Spleen (tissue), 11 donors: Measurements from ENCODE around the gene TSC22D1. TPM values are rescaled to one million over a fixed set of nuclear protein-coding genes. Genes with fewer than 3 reads are reported as not detected.

ENCODE experiments used
- DNase-seq: peaks from one replicate; pipeline ENCODE4 v3.0.0-alpha.2; 2020
- H3K27ac ChIP-seq, 8 donors: fragments of 200-600 bp; sonication (generic) in 7 of 8; 1 replicate in 4 of 8; 2 replicates in 4 of 8; pipeline versions ENCODE4 v1.5.0 to v1.8.0; 2016 to 2021; ENCODE audit warnings: inconsistent platforms in 4 of 8, mild to moderate bottlenecking in 4 of 8, moderate library complexity in 1 of 8
- H3K27me3 ChIP-seq, 7 donors: fragments of 200-600 bp; sonication (generic) in 6 of 7; replicated peaks in 1 of 7; 1 replicate in 4 of 7; 2 replicates in 3 of 7; pipeline versions ENCODE4 v1.5.0 to v1.8.0; 2016 to 2021; ENCODE audit warnings: inconsistent platforms in 3 of 7, mild to moderate bottlenecking in 1 of 7
- H3K36me3 ChIP-seq, 6 donors: fragments of 200-600 bp; sonication (generic) in 5 of 6; 1 replicate in 4 of 6; 2 replicates in 2 of 6; pipeline versions ENCODE4 v1.5.0 to v1.8.0; 2016 to 2021; ENCODE audit warnings: inconsistent platforms in 2 of 6
- H3K4me1 ChIP-seq, 6 donors: fragments of 200-600 bp; sonication (generic) in 5 of 6; 1 replicate in 3 of 6; 2 replicates in 3 of 6; pipeline versions ENCODE4 v1.5.0 to v1.8.0; 2016 to 2021; ENCODE audit warnings: inconsistent platforms in 3 of 6
- H3K4me3 ChIP-seq, 8 donors: fragments of 200-600 bp; sonication (generic) in 7 of 8; 1 replicate in 4 of 8; 2 replicates in 4 of 8; pipeline versions ENCODE4 v1.5.0 to v1.8.0; 2016 to 2021; ENCODE audit warnings: inconsistent platforms in 4 of 8, mild to moderate bottlenecking in 4 of 8, moderate library complexity in 2 of 8
- H3K9me3 ChIP-seq, 8 donors: fragments of 200-600 bp; sonication (generic) in 7 of 8; 1 replicate in 4 of 8; 2 replicates in 4 of 8; pipeline versions ENCODE4 v1.5.0 to v1.8.0; 2016 to 2021; ENCODE audit warnings: inconsistent platforms in 4 of 8
- CTCF ChIP-seq, 11 experiments: fragments of 200-600 bp in 7 of 11; fragments of 450-650 bp in 4 of 11; sonication (generic) in 4 of 11; IDR thresholded peaks in 8 of 11; conservative IDR thresholded peaks in 3 of 11; 1 replicate in 7 of 11; 2 replicates in 4 of 11; pipeline versions ENCODE4 v1.4.0 to v1.8.0; 2016 to 2021; ENCODE audit warnings: antibody characterized with exemption in 11 of 11, inconsistent platforms in 4 of 11, mild to moderate bottlenecking in 1 of 11
- POLR2A ChIP-seq, 3 donors: fragments of 450-650 bp; IDR thresholded peaks; one replicate each; pipeline ENCODE4 v1.5.1; 2017; ENCODE audit warnings: antibody characterized with exemption in 3 of 3, mild to moderate bottlenecking in 1 of 3
- POLR2AphosphoS5 ChIP-seq, 3 donors: sonication (generic); formaldehyde crosslinking; IDR thresholded peaks; one replicate each; pipeline ENCODE4 v1.5.1; 2017; ENCODE audit warnings: antibody characterized with exemption in 3 of 3
- WGBS, 5 donors: extraction: QIAGEN DNeasy Blood & Tissue Kit in 3 of 5; methylation state at CpG; one replicate each; pipeline versions ENCODE4 v1.1.5 to v1.1.7; 2013 to 2018; 5-methylcytosine and 5-hydroxymethylcytosine counted together
- intact Hi-C: fragments of 100-400 bp; cut with DNase I; formaldehyde crosslinking; loops from one replicate; pipeline ENCODE4 v1.15.0; 2023; ENCODE audit warnings: low total_unique reads
- polyA plus RNA-seq, 3 donors: library from polyadenylated mRNA; stranded (reverse); fragments of 200-250 nt; gene quantifications; one replicate each; pipeline ENCODE4 v1.2.1, GENCODE V29; 2013
- total RNA-seq, 7 donors: library from RNA; depleted of rRNA in 3 of 7; stranded (reverse); fragments of >200 nt in 3 of 7; fragmentation: NEBNext Ultra II Directional in 4 of 7; extraction: Animal tissue kit (Norgen Biotek cat#: 25700) in 4 of 7; gene quantifications; one replicate each; pipeline versions ENCODE4 v1.1.0 to v1.2.1, GENCODE V29; 2016 to 2021
- donor health status: healthy with polysubstance abuse.
- donor health status: DM: no; HTN: no; CAD: no; lungs with moderate emphysema.
- donor health status: DM: no; HTN: no; CAD: no.
- donor health status: Bipolar disorder and iron deficiency.
- donor health status: healthy.
- donor health status: DM: no; HTN: no; CAD: no.
- donor health status: DM: yes; HTN: yes; CAD: no.

Gene TSC22D1
- total and polyA plus RNA-seq, 10 donors, result 14.3 to 66.3 (median 42.6) TPM

GRCh38 chr13:44576351-44577235 is 463 bp upstream of the TSC22D1 start:
- H3K4me3 ChIP-seq, result peak overlapping the region; percentile 67 to 89 (median 86)
- peak overlapping the region; percentile 89 to 98 (median 96) for H3K27ac ChIP-seq
- TF ChIP-seq POLR2AphosphoS5 (IDR thresholded peaks at IDR 0.05), result no peak
- TF ChIP-seq POLR2A (IDR thresholded peaks at IDR 0.05), result no peak
- no peak for TF ChIP-seq CTCF (IDR thresholded peaks at IDR 0.05 in 8 of 11, conservative IDR thresholded peaks at IDR 0.05 in 3 of 11)
- no peaks in the 10 kb centered on the region for H3K9me3 ChIP-seq
- WGBS, 5 donors, result 0 to 1% (median 1%) methylated on average over 52 to 111 of the region's 111 CpGs
- intact Hi-C loops, result loop anchor here (10.0 kb wide), 2 partner anchors 92 to 338 kb away; no protein-coding TSS in a partner anchor
- no peak for DNase-seq
- H3K4me1 ChIP-seq, result peaks cover 14 to 62% (median 41%) of the 10 kb centered on the region in 6 donors
- peaks cover 0 to 5% (median 0%) of the 10 kb centered on the region in 6 donors for H3K36me3 ChIP-seq
- no peaks in the 10 kb centered on the region for H3K27me3 ChIP-seq

GRCh38 chr13:44575035-44575434 is 1.1 kb downstream of the TSC22D1 start:
- H3K4me1 ChIP-seq, result peaks cover 14 to 77% (median 42%) of the 10 kb centered on the region in 6 donors
- peak overlapping the region in 6 of 8 donors; percentile 78 to 89 (median 87) for H3K4me3 ChIP-seq

GRCh38 chr13:44574466-44574855 is 1.7 kb downstream of the TSC22D1 start:
- no peak for DNase-seq
- peaks cover 14 to 77% (median 42%) of the 10 kb centered on the region in 6 donors for H3K4me1 ChIP-seq
- H3K27ac ChIP-seq, result no peak overlapping the region
- no peak for TF ChIP-seq CTCF (IDR thresholded peaks at IDR 0.05 in 8 of 11, conservative IDR thresholded peaks at IDR 0.05 in 3 of 11)
- TF ChIP-seq POLR2AphosphoS5 (IDR thresholded peaks at IDR 0.05), result no peak
- no peak for TF ChIP-seq POLR2A (IDR thresholded peaks at IDR 0.05)
- peaks cover 0 to 5% (median 0%) of the 10 kb centered on the region in 6 donors for H3K36me3 ChIP-seq
- WGBS, 5 donors, result 74 to 95% (median 90%) methylated on average over 1 of the region's 1 CpG
- intact Hi-C loops, result loop anchor here (10.0 kb wide), 2 partner anchors 90 to 340 kb away; no protein-coding TSS in a partner anchor
- no peaks in the 10 kb centered on the region for H3K27me3 ChIP-seq
- H3K4me3 ChIP-seq, result peak overlapping the region in 2 of 8 donors; percentile 86 to 88
- H3K9me3 ChIP-seq, result no peaks in the 10 kb centered on the region

More at GRCh38 chr13:44575035-44575434, 1.1 kb downstream of the TSC22D1 start:
- H3K36me3 ChIP-seq, result peaks cover 0 to 5% (median 0%) of the 10 kb centered on the region in 6 donors
- no peaks in the 10 kb centered on the region for H3K27me3 ChIP-seq
- WGBS, 5 donors, result 88 to 100% (median 96%) methylated on average over 1 of the region's 1 CpG
- no peak for DNase-seq
- no peaks in the 10 kb centered on the region for H3K9me3 ChIP-seq
- H3K27ac ChIP-seq, result peak overlapping the region in 6 of 8 donors; percentile 92 to 98 (median 96)
- TF ChIP-seq POLR2A (IDR thresholded peaks at IDR 0.05) (no peak), POLR2AphosphoS5 (IDR thresholded peaks at IDR 0.05) (no peak), CTCF (IDR thresholded peaks at IDR 0.05 in 8 of 11, conservative IDR thresholded peaks at IDR 0.05 in 3 of 11) (no peak)
- intact Hi-C loops, result loop anchor here (10.0 kb wide), 2 partner anchors 90 to 340 kb away; no protein-coding TSS in a partner anchor
